Measurements from ENCODE around the gene LRRC71. TPM values are rescaled to one million over a fixed set of nuclear protein-coding genes. Genes with fewer than 3 reads are reported as not detected.

Gene LRRC71
- total RNA-seq, 4 donors from 2014 or later, result 0.40 TPM; not detected in 3

DNA sequence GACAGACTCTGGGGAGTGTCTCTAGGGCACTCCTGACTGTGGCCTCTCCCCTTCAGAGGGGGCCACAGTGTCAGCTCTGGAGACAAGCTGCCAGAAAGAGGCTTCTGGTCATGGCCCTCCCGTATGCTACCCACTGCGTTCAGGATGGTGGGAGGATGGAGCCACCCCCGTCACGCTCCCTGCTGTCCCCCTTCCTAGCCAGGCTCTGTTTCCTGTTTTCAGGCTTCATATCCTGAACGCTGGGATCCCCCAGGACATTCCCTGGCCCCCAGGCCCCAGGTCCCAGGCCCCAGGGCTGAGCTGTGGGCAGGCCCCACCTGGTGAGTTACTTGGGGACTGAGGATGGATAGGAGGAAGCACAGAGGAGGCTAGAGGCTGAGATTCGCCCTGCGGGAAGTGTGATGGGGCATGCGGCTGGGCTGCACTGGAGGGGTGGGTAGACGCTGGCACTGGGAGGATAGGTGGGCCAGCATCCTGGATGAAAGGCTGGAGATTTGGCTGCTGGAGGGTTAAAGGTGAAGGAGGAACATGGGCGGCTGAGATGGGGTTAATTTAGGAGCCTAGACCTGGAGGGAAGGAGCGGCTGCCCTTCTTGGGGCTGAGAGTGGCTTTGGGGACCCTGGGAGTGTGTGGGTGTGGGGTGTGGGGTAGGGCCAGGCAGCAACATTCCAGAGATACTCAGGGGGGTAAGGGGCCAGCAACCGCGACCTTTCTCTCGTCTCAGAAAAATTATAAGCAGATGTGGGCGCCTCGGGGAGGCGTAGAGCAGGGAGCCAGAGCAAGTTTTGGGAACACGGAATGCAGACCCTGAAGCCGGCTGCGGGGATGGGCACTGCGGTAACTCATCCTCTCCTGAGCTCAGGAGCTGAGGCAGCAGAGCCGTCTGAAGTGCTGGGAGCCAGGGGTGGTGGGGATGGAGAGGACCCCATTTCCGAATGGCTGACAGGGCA lies 18.2 kb upstream of the LRRC71 start:
- 33 to 51% methylated on average over 1 to 4 of the region's 23 CpGs for WGBS, 2 donors (ENCODE audit: low coverage in 1 of 2)
- H3K27me3 ChIP-seq, result peaks cover 60% of the 10 kb centered on the region
- peaks cover 0 to 85% (median 12%) of the 10 kb centered on the region in 3 donors for H3K4me1 ChIP-seq
- TF ChIP-seq POLR2AphosphoS5 (IDR thresholded peaks at IDR 0.05) (no peak), CTCF (IDR thresholded peaks at IDR 0.05) (no peak), EP300 (IDR thresholded peaks at IDR 0.05) (no peak), POLR2A (IDR thresholded peaks at IDR 0.05) (no peak)
- peaks cover 0 to 15% of the 10 kb centered on the region in 2 donors for H3K36me3 ChIP-seq
- H3K4me3 ChIP-seq, result no peak overlapping the region
- H3K9me3 ChIP-seq, result no peaks in the 10 kb centered on the region
- H3K27ac ChIP-seq, result peak overlapping the region in 2 of 4 donors; percentile 26 to 41
- ATAC-seq, result no peak

- Histone ChIP-seq H3K9me3 (no peaks in the 10 kb centered on the region), H3K27me3 (peaks cover 60% of the 10 kb centered on the region), H3K27ac (no peak overlapping the region), H3K4me3 (no peak overlapping the region), H3K4me1 (peaks cover 0 to 84% (median 12%) of the 10 kb centered on the region in 3 donors), H3K36me3 (peaks cover 0 to 27% of the 10 kb centered on the region in 2 donors)
- TF ChIP-seq POLR2A (IDR thresholded peaks at IDR 0.05), result no peak
- TF ChIP-seq CTCF (IDR thresholded peaks at IDR 0.05), result no peak
- no peak for TF ChIP-seq EP300 (IDR thresholded peaks at IDR 0.05)
- no peak for TF ChIP-seq POLR2AphosphoS5 (IDR thresholded peaks at IDR 0.05)
- no peak for ATAC-seq
- 83 to 88% methylated on average over 11 to 12 of the region's 15 CpGs for WGBS, 2 donors (ENCODE audit: low coverage in 1 of 2)
Observed at GRCh38 chr1:156903328-156904091, 16.9 kb upstream of the LRRC71 start.

DNA sequence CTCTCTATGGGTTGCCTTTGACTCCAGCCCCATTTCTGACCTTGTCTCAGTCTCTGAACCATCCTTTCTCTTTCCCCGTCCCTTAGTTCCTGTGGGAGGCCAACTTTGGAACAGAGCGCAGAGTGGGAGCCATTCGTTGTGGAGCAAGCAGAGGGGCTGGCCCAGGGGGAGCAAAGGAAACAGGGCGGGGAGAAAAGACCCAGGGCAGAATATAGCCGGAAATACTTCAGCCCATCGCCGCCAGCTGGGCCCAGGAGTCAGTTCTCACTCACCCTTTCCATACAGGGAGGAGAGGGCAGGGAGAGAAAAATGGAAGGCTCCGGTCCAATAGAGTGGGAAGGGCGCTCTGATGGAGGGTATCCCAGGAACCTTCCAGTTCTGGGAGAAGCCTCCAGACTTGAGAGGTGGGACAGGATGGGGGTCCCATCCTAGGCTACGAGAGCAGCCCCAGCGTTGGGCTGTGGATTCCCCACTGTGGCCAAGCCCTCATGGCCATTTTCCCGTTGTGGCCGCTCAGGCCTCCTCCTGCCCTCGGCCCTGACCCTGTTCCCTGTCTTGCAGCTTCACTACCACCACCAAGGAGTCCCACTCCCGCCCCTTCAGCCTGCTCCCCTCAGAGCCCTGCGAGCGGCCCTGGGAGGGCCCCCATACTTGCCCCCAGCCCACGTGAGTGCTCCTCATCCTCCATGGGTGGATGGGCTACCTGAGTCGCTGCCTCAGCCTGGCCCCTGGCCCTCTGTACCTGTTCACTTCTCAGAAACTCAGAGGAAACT lies 16.1 kb upstream of the LRRC71 start:
- WGBS, 2 donors (ENCODE audit: low coverage in 1 of 2), result 60 to 80% methylated on average over 1 to 8 of the region's 19 CpGs
- Histone ChIP-seq H3K9me3 (no peaks in the 10 kb centered on the region), H3K27ac (peak overlapping the region in 1 of 4 donors; percentile 16), H3K36me3 (peaks cover 0 to 30% of the 10 kb centered on the region in 2 donors), H3K4me1 (peaks cover 0 to 80% (median 12%) of the 10 kb centered on the region in 3 donors), H3K27me3 (peaks cover 63% of the 10 kb centered on the region), H3K4me3 (no peak overlapping the region)
- no peak for TF ChIP-seq POLR2A (IDR thresholded peaks at IDR 0.05)
- TF ChIP-seq POLR2AphosphoS5 (IDR thresholded peaks at IDR 0.05), result no peak
- TF ChIP-seq EP300 (IDR thresholded peaks at IDR 0.05), result no peak
- no peak for TF ChIP-seq CTCF (IDR thresholded peaks at IDR 0.05)
- ATAC-seq, result no peak

GRCh38 chr1:156905176-156905575 lies 15.3 kb upstream of the LRRC71 start:
- 83 to 86% methylated on average over 3 of the region's 16 CpGs for WGBS, 2 donors (ENCODE audit: low coverage in 1 of 2)
- no peak for ATAC-seq
- TF ChIP-seq CTCF (IDR thresholded peaks at IDR 0.05) (no peak), POLR2A (IDR thresholded peaks at IDR 0.05) (no peak), EP300 (IDR thresholded peaks at IDR 0.05) (no peak), POLR2AphosphoS5 (IDR thresholded peaks at IDR 0.05) (no peak)
- H3K4me3 ChIP-seq, result no peak overlapping the region
- peaks cover 0 to 30% of the 10 kb centered on the region in 2 donors for H3K36me3 ChIP-seq
- no peaks in the 10 kb centered on the region for H3K9me3 ChIP-seq
- peaks cover 63% of the 10 kb centered on the region for H3K27me3 ChIP-seq
- H3K4me1 ChIP-seq, result peaks cover 0 to 72% (median 12%) of the 10 kb centered on the region in 3 donors
- no peak overlapping the region for H3K27ac ChIP-seq
